A673 (cell line): Measurements from ENCODE around the gene CYS1.

ENCODE experiments used
- EZH2 ChIP-seq: fragments of 200-600 bp; sonication (generic); IDR thresholded peaks from 2 replicates; pipeline ENCODE4 v1.6.1; 2017; ENCODE audit warnings: borderline replicate concordance, low read depth, mild to moderate bottlenecking, mixed read lengths, antibody characterized with exemption, low read length; ENCODE audit not compliant: poor library complexity, severe bottlenecking
- TF ChIP-seq, protein P1 (sequence below): fragments of 300-800, 200-600 bp; sonication (generic); conservative IDR thresholded peaks from 2 replicates; pipeline ENCODE4 v1.5.1; 2017; ENCODE audit warnings: low read depth, mild to moderate bottlenecking, antibody characterized with exemption, low read length, moderate library complexity, mixed read lengths

DNA sequence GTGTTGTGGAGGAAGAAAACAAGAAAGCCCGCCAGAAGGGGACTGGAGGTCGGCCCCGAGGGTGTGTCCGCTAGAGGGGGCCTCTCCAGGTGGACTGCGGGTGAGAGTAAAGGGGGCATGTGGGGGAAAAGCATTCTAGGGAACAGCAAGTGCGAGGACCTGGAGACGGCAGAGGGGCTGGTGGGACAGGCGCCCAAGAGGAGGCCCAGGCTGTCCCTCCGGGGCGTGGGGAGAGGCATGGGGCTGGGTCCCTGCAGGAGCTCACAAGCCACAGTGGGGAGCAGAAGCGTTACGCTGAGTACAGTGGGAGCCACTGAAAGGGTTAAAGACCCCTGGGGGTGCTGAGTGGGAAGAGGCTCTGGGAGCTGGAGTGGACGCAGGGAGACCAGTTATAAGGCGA lies 38.5 kb downstream of the CYS1 start:
- TF ChIP-seq, protein P1, sequence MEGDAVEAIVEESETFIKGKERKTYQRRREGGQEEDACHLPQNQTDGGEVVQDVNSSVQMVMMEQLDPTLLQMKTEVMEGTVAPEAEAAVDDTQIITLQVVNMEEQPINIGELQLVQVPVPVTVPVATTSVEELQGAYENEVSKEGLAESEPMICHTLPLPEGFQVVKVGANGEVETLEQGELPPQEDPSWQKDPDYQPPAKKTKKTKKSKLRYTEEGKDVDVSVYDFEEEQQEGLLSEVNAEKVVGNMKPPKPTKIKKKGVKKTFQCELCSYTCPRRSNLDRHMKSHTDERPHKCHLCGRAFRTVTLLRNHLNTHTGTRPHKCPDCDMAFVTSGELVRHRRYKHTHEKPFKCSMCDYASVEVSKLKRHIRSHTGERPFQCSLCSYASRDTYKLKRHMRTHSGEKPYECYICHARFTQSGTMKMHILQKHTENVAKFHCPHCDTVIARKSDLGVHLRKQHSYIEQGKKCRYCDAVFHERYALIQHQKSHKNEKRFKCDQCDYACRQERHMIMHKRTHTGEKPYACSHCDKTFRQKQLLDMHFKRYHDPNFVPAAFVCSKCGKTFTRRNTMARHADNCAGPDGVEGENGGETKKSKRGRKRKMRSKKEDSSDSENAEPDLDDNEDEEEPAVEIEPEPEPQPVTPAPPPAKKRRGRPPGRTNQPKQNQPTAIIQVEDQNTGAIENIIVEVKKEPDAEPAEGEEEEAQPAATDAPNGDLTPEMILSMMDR: no peak
- TF ChIP-seq EZH2: no peak
